Measurements from ENCODE around the gene TSHZ1.

GRCh38 chr18:75167137-75167536 is 43.5 kb upstream of the TSHZ1 start:
- no peak for TF ChIP-seq POLR2A (IDR thresholded peaks at IDR 0.05)
- no peak for TF ChIP-seq CTCF (IDR thresholded peaks at IDR 0.05)
